ENCODE measurements around the gene EHF. TPM values are rescaled to one million over a fixed set of nuclear protein-coding genes. Genes with fewer than 3 reads are reported as not detected.

EHF gene
- total RNA-seq, 2 donors from 2014 or later = 0.22 TPM; not detected in 1

DNA sequence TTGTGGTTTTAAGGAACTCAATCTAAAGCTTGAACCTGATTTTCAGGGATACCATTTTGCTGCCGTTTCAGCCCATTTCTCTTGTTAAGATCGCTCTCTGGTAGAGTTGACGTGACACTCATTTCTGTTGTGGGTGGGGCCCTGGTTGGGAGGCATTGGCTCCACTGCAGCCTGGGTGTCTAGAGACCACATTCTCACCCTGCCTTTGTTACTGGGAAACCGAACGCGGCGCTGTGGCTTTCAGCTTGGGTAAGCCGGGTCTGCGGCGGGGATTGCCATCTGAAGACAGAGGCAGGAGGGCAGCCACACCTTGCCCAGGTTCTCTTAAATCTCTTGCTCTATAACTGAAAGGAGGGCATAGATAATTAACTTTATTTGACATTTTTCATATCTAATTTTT lies 3.2 kb downstream of the EHF start:
- Histone ChIP-seq H3K27me3 (ENCODE audit: control insufficient read depth, insufficient read depth, low read length, poor library complexity, severe bottlenecking) (no peaks in the 10 kb centered on the region), H3K4me3 (ENCODE audit: low read length) (no peak overlapping the region), H3K9me3 (ENCODE audit: control insufficient read depth, low read length) (no peaks in the 10 kb centered on the region), H3K9ac (ENCODE audit: extremely low read depth, low read length, poor library complexity, severe bottlenecking) (no peak overlapping the region), H3K27ac (ENCODE audit: low read depth, low read length) (no peak overlapping the region), H3K36me3 (ENCODE audit: control insufficient read depth, insufficient read depth, low read length) (no peaks in the 10 kb centered on the region), H3K4me1 (ENCODE audit: control insufficient read depth, insufficient read depth, low read length) (no peaks in the 10 kb centered on the region)
- H3K4me3 Mint-ChIP-seq = no peak overlapping the region
- peaks cover 4% of the 10 kb centered on the region for H3K27me3 Mint-ChIP-seq (ENCODE audit: insufficient read depth)
- no peak overlapping the region for H3K27ac Mint-ChIP-seq
- H3K4me1 Mint-ChIP-seq = peaks cover 30% of the 10 kb centered on the region
- TF ChIP-seq, protein P1, sequence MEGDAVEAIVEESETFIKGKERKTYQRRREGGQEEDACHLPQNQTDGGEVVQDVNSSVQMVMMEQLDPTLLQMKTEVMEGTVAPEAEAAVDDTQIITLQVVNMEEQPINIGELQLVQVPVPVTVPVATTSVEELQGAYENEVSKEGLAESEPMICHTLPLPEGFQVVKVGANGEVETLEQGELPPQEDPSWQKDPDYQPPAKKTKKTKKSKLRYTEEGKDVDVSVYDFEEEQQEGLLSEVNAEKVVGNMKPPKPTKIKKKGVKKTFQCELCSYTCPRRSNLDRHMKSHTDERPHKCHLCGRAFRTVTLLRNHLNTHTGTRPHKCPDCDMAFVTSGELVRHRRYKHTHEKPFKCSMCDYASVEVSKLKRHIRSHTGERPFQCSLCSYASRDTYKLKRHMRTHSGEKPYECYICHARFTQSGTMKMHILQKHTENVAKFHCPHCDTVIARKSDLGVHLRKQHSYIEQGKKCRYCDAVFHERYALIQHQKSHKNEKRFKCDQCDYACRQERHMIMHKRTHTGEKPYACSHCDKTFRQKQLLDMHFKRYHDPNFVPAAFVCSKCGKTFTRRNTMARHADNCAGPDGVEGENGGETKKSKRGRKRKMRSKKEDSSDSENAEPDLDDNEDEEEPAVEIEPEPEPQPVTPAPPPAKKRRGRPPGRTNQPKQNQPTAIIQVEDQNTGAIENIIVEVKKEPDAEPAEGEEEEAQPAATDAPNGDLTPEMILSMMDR (conservative IDR thresholded peaks at IDR 0.05) = no peak
- WGBS, 2 experiments (ENCODE audit: insufficient coverage in 1 of 2, insufficient read length in 1 of 2) = 93 to 95% methylated on average over 10 of the region's 10 CpGs
- H3K9me3 Mint-ChIP-seq = no peaks in the 10 kb centered on the region
- H3K36me3 Mint-ChIP-seq (ENCODE audit: low read depth) = no peaks in the 10 kb centered on the region
- no peak for DNase-seq

DNA sequence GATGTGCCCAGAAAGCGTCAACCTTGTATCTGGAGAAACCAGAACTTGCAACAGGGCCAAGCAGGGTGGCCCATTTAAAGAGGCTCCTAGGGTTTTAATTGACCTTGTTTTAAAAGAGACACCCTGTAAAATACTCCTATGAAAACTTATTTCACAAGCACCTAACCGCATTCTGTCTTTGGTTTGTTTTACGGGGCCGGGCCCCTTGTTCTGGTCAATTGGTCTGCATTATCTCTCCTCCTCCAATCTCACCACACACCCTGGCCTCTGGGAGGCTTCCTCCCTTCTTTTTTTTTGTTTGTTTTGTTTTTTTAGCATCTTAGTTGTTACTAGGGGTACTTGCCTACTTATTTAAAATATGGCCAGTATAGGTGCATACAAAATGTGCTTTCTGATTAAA lies 4.7 kb downstream of the EHF start:
- Mint-ChIP-seq H3K9me3 (no peaks in the 10 kb centered on the region), H3K4me1 (peaks cover 28% of the 10 kb centered on the region), H3K27ac (no peak overlapping the region), H3K36me3 (ENCODE audit: low read depth) (no peaks in the 10 kb centered on the region), H3K27me3 (ENCODE audit: insufficient read depth) (peaks cover 4% of the 10 kb centered on the region), H3K4me3 (no peak overlapping the region)
- 95 to 100% methylated on average over 1 to 4 of the region's 4 CpGs for WGBS, 2 experiments (ENCODE audit: insufficient coverage in 1 of 2, insufficient read length in 1 of 2)
- Histone ChIP-seq H3K27me3 (ENCODE audit: control insufficient read depth, insufficient read depth, low read length, poor library complexity, severe bottlenecking) (no peaks in the 10 kb centered on the region), H3K27ac (ENCODE audit: low read depth, low read length) (no peak overlapping the region), H3K4me1 (ENCODE audit: control insufficient read depth, insufficient read depth, low read length) (no peaks in the 10 kb centered on the region), H3K9ac (ENCODE audit: extremely low read depth, low read length, poor library complexity, severe bottlenecking) (no peak overlapping the region), H3K36me3 (ENCODE audit: control insufficient read depth, insufficient read depth, low read length) (no peaks in the 10 kb centered on the region), H3K4me3 (ENCODE audit: low read length) (no peak overlapping the region), H3K9me3 (ENCODE audit: control insufficient read depth, low read length) (no peaks in the 10 kb centered on the region)
- DNase-seq = no peak
- TF ChIP-seq, protein P1 (conservative IDR thresholded peaks at IDR 0.05) = no peak

DNA sequence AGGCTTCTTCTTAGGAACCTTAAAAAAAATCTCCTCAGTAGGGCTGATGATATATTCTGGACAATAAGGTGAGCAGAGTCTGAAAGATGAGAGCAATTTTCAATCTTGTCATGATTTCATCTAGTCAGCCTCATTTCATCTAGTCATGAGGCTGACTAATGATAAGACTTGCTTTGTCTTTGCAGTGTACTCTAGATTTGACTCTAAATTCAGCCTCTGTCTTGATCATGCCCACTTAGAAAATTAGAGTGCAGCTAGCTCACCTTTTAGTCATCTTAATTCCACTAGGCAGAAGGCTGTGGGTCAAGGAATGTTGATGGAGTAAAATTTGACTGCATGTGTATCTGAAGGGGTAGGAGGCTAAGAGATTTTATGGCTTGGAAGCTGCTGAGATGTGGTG lies 5.5 kb downstream of the EHF start:
- no peaks in the 10 kb centered on the region for H3K9me3 ChIP-seq (ENCODE audit: control insufficient read depth, low read length)
- no peaks in the 10 kb centered on the region for H3K27me3 ChIP-seq (ENCODE audit: control insufficient read depth, insufficient read depth, low read length, poor library complexity, severe bottlenecking)
- H3K36me3 ChIP-seq (ENCODE audit: control insufficient read depth, insufficient read depth, low read length) = no peaks in the 10 kb centered on the region
- Mint-ChIP-seq H3K9me3 (no peaks in the 10 kb centered on the region), H3K4me3 (no peak overlapping the region), H3K4me1 (peaks cover 26% of the 10 kb centered on the region), H3K36me3 (ENCODE audit: low read depth) (no peaks in the 10 kb centered on the region), H3K27me3 (ENCODE audit: insufficient read depth) (peaks cover 4% of the 10 kb centered on the region), H3K27ac (no peak overlapping the region)
- no peak overlapping the region for H3K27ac ChIP-seq (ENCODE audit: low read depth, low read length)
- H3K4me3 ChIP-seq (ENCODE audit: low read length) = no peak overlapping the region
- no peak overlapping the region for H3K9ac ChIP-seq (ENCODE audit: extremely low read depth, low read length, poor library complexity, severe bottlenecking)
- DNase-seq = no peak
- H3K4me1 ChIP-seq (ENCODE audit: control insufficient read depth, insufficient read depth, low read length) = no peaks in the 10 kb centered on the region
- TF ChIP-seq, protein P1 (conservative IDR thresholded peaks at IDR 0.05) = no peak
